COLO668 (cell line): ENCODE measurements around the gene GNAI3.
"Not testable (repeated sequence)": the region's sequence is repeated elsewhere in the genome, so short reads cannot be mapped to it uniquely, and the experiment has no call there.

Experiments
- DNase-seq: peaks from one replicate; lab custom pipeline; 2025; ENCODE audit not compliant: unreplicated experiment; lab: John Stamatoyannopoulos, UW

Gene GNAI3

DNA sequence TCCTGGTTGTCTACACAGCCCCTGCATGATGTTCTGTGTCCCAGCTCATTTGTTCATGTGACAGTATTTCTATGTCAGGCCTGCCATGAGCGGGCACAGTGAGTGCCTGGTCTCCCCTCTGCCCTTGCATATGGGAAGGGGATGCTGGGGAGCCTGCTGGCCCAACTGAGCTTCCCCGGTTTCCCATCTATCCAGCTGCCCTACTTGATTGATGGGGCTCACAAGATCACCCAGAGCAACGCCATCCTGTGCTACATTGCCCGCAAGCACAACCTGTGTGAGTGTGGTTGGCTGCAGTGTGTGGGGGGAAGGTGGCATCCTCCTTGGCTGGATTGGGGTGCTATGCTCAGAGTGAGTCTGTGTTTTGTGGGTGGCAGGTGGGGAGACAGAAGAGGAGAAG lies 109.0 kb downstream of the GNAI3 start:
- no peak for DNase-seq

DNA sequence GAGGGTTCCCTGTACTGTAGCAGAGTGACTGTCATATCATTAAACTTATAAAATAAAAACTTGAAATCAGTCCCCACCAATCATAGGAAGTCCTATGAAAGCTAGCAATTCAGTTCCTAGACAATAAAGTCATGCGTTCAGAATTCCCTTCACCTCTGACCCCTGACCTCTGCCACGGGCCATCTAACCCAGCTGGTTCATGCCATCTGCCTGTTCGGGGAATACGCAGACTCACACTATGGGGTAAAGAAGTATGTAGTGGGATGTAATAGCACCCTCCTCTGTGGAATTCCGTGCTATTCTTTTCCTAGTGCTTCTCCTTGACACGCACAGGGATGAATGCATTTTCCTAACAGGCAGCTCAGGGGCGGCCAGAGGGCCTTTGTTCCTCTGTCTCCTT lies 109.6 kb downstream of the GNAI3 start:
- DNase-seq, result no peak

DNA sequence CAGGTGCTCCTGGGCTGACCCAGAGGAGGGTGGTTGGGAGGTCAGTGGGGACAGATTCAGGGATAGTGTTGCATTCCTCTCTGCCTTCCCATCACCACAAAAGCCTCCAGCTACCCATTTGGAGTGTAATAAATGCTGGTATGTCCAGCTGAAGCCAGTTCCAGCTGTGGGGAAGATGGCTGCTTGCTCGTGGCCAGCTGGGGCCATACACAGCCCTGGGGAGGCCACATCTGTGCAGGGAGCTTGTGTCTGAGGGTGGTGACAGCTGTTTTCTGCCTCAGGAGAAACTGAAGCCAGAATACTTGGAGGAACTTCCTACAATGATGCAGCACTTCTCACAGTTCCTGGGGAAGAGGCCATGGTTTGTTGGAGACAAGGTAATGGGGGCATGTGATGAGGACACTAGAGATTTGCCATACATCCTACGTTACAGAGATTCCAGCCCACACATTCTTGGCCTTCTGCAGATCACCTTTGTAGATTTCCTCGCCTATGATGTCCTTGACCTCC lies 110.2 kb downstream of the GNAI3 start:
- DNase-seq, result no peak

DNA sequence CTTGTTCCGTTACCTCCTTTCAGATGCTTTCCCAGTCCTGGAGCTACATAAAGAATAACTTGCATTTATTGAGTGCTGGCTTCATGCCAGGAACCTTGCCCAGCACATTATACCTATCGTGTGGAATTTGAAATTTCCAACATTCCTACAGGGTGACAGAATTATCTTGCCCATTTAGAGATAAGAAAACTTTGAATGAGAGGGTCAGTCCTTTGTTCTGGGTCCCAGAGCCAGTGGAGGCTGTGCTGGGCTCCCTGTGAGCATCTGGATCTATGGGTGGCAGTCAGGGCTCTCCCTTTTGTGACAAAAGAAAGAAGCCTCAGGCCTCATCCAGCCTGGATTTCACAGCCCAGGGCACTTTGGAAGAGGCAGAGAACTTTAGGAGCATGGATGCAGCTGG lies 110.7 kb downstream of the GNAI3 start:
- DNase-seq, result no peak

DNA sequence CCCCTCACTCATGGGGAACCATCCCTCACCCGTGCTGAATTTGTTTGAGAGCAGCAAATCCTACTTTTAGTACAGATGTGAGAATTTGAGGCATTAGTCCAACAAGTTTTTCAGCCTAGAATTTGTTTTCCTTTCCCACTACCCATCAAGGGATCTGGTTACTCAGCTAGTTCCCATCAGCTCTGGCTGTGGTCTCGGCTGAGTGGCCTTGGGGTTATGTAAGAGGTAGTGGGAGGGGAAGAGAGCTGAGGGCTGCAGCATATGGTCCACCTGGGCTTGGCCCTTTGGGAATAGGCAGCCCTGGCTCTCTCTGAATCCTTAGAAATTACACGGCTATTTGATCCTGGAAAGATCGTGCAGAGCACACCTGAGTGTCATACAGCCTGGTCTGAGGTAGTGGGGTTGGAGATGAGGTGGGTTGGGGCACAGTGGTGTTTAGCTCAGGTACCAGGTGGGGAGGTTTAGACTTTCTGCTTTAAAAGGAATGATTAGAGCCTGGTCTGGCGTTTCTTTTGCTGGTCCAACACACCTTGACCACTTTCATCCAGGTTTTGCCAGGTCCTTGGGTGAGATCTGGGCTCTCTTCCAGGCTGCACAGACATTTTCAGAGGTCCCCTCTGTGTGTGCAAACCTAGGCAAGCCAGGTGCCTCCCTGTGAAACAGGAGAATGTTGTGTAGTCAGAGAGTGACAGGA lies 111.7 kb downstream of the GNAI3 start:
- peak; percentile 16 for DNase-seq

DNA sequence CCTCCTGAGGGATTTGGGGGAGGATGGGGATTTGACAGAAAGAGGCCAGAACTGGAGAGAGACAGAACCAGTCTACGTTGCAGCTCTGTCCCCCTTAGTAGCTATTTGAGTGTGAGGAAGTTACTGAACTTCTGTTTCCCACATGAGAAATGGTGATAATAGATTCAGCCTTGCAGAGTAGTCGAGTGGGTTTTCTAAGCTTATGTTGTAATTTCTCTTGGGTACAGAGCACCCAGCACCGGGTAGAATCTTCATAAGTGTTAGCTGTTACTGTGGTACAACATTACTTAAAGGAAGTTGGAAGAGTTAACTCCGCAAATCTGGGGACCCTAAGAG lies 112.2 kb downstream of the GNAI3 start:
- not testable (repeated sequence) for DNase-seq

DNA sequence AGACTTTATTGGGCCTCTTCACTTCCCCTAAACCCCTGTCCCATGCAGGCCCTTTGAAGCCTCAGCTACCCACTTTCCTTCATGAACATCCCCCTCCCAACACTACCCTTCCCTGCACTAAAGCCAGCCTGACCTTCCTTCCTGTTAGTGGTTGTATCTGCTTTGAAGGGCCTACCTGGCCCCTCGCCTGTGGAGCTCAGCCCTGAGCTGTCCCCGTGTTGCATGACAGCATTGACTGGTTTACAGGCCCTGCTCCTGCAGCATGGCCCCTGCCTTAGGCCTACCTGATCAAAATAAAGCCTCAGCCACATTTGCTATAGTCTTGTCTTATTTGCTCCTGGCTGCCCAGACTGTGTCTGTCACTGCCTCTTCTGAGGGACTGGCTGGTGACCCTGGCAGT lies 113.0 kb downstream of the GNAI3 start:
- no peak for DNase-seq

DNA sequence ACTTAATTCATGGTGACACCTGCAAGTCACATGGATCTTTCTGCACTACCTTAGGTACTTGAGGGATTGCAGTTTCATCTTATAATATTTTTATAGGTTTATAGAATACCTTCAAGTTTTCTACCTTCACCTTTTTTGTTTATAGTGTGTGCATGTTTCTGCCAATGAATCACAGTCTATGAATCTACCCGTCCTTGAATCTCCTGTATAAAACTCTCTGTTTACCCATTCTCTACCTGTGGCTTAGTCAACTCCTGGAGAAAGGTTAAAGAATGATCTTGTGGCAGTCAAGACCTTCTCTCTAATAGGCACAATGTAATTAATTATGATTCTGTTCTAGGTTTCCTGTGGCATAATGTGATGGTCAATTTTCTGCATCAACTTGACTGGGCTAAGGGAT lies 116.3 kb downstream of the GNAI3 start:
- DNase-seq, result no peak

DNA sequence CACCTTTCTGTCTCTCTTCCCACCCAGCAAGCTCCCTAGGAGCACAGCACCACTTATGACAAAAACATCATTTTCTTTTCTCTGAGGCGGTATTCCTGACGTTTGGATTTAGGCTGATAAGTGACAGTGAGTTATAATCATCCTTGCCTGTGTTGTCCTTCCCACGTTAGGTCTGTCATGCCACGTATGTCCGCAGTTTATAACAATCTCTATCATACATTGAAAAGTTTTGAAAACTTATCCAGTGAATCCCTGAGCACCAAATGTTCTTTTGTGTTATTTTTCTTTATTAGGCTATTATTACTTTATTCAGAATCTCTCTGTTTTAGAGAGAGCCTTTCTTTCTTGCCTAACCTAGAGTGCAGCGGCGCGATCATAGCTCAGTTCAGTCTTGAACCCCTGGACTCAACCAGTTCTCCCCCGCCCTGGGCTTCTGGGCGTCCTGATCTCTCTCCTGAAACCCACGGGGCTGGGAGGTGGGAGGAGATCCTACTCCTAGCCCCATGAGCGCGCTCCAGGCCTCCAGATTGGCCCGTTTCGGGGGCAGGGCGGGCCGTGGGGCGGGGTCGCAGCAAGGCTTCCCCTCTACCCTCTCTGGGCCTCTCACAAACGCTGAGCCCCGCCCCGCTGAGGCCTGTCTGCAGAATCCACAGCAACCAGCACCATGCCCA lies 119.2 kb downstream of the GNAI3 start, which contains the start of gene GSTM2:
GSTM2 (plus strand) TSS at position 606 of the 671 bp plus-strand sequence; CDS start at position 665, 59 bp downstream.
- DNase-seq, result no peak
